Measurements from ENCODE around the gene MPEG1. TPM values are rescaled to one million over a fixed set of nuclear protein-coding genes. Genes with fewer than 3 reads are reported as not detected.

MPEG1 gene
- total and polyA plus RNA-seq, 9 of the 15 experiments (the other 6 are each of a cell fraction or from before 2014, with no cell fraction given) = 0.07 TPM; not detected in 8

GRCh38 chr11:59201353-59201752, 11.4 kb downstream of the MPEG1 start (continued):
- TF ChIP-seq ZBTB40 (IDR thresholded peaks at IDR 0.05) = 0 out of 2 replicates have a peak, but pooled peaks have one; percentile 39
- no peak for TF ChIP-seq ZBTB40 (CRISPR knock-in tag; IDR thresholded peaks at IDR 0.05)
- TF ChIP-seq NCOA6 (IDR thresholded peaks at IDR 0.05) = no peak
- peak; percentile 50; the same call in 1 of the 2 replicates for TF ChIP-seq NR2C1 (IDR thresholded peaks at IDR 0.05)
- peak; percentile 63 for TF ChIP-seq NR2C1 (tag; IDR thresholded peaks at IDR 0.05)
